ENCODE results near the gene RTN4. TPM values are rescaled to one million over a fixed set of nuclear protein-coding genes. Genes with fewer than 3 reads are reported as not detected.

Gene RTN4
- total and polyA plus RNA-seq, 2 of the 4 experiments (the other 2 are of a cell fraction), result 77.8 to 588 TPM

GRCh38 chr2:54979321-54980044 lies 70.8 kb downstream of the RTN4 start:
- ATAC-seq (ENCODE audit: low read depth) (no peak), DNase-seq (no peak)
- Histone ChIP-seq H3K27ac (ENCODE audit: insufficient read depth, low read length) (no peak overlapping the region; the same call in 1 of the 2 replicates), H2BK20ac (ENCODE audit: low read depth, low read length) (no peak overlapping the region), H2AK9ac (replicated peaks; ENCODE audit: low read depth, low read length, poor library complexity) (no peak overlapping the region), H3K9me1 (ENCODE audit: insufficient read depth, low read length) (peaks cover 9% of the 10 kb centered on the region), H3K56ac (ENCODE audit: extremely low read depth, insufficient read depth, low read length) (no peak overlapping the region), H3K79me1 (ENCODE audit: low read depth in 1 of 2, low read length in 2 of 2) (peaks cover 0 to 64% of the 10 kb centered on the region in 2 experiments; a peak in 2 of 4 replicates), H3K9me3 (ENCODE audit: control insufficient read depth, insufficient read depth, low read length) (no peaks in the 10 kb centered on the region), H4K8ac (ENCODE audit: low read depth in 2 of 2, low read length in 2 of 2) (no peak overlapping the region), H3K4me3 (ENCODE audit: insufficient read depth, low read depth, low read length) (no peak overlapping the region), H2AK5ac (ENCODE audit: low read depth, low read length) (no peak overlapping the region), H2BK5ac (ENCODE audit: low read depth, low read length, poor library complexity, severe bottlenecking) (peak overlapping the region; percentile 18), H3K18ac (ENCODE audit: low read depth, low read length) (no peak overlapping the region), H3K4ac (ENCODE audit: low read depth, low read length) (no peak overlapping the region), H2BK15ac (ENCODE audit: low read depth, low read length) (no peak overlapping the region), H2AFZ (replicated peaks; ENCODE audit: low read length, poor library complexity) (no peak overlapping the region), H3K27me3 (ENCODE audit: control insufficient read depth, insufficient read depth, low read length) (no peaks in the 10 kb centered on the region), H3K36me3 (ENCODE audit: control insufficient read depth, insufficient read depth, low read length) (peaks cover 19% of the 10 kb centered on the region), H3K4me1 (ENCODE audit: control insufficient read depth, insufficient read depth, low read length) (peaks cover 16% of the 10 kb centered on the region), H4K91ac (ENCODE audit: insufficient read depth, low read depth, low read length) (no peak overlapping the region), H3K14ac (replicated peaks; ENCODE audit: low read depth, low read length) (no peak overlapping the region), H4K20me1 (ENCODE audit: insufficient read depth, low read length) (peaks cover 96% of the 10 kb centered on the region), H2BK120ac (ENCODE audit: low read depth, low read length) (no peak overlapping the region), H4K5ac (ENCODE audit: low read depth, low read length) (no peak overlapping the region), H3K4me2 (ENCODE audit: low read depth, low read length) (no peak overlapping the region), H3K9ac (ENCODE audit: low read depth, low read length) (no peak overlapping the region), H3K23ac (ENCODE audit: low read depth, low read length) (peak overlapping the region; percentile 40; the same call in 1 of the 2 replicates)
- ChIA-PET POLR2A (ENCODE audit: unreplicated experiment) (interaction anchor here (0.6 to 1.0 kb wide), 2 partner anchors 80 to 314 kb away, joined by 3 read pairs; no protein-coding TSS in a partner anchor), CTCF (no interaction called here)
- no peak for TF ChIP-seq NFE2L2 (IDR thresholded peaks at IDR 0.05; ENCODE audit: low read depth, low read length)
- no peak for TF ChIP-seq MAZ (IDR thresholded peaks at IDR 0.05; ENCODE audit: borderline replicate concordance, low read depth, low read length)
- no peak for TF ChIP-seq CTCF (conservative IDR thresholded peaks at IDR 0.05; ENCODE audit: low read depth, low read length)
- no CpG with 5 or more reads among the region's 4 CpGs for WGBS, 2 experiments (ENCODE audit: extremely low coverage in 2 of 2, insufficient read length in 1 of 2)
- no TSS peak for BruUV-seq (replicated peaks)
- dilution Hi-C loops (cut with HindIII; ENCODE audit: low sequenced_read_pairs, unreplicated experiment), result no loop called here
- in situ Hi-C loops (cut with MboI; ENCODE audit: low sequenced_read_pairs), result no loop called here
- intact Hi-C loops (cut with micrococcal nuclease), result loop anchor here (5.0 to 10.0 kb wide), 2 partner anchors 198 to 255 kb away; partner anchors contain the start of gene EML6
